HL-60 (cell line): ENCODE data around the gene NPR3.

Experiments used
- DNase-seq, 2 experiments: peaks; one replicate each; pipeline ENCODE4 v3.0.0-alpha.2; 2010 to 2020; ENCODE audit warnings: low read depth in 1 of 2, low spot score in 1 of 2
- H3K27ac ChIP-seq: fragments of 250-450 bp; sonication (Bioruptor Pico); replicated peaks from 2 replicates; pipeline ENCODE4 v1.5.1; 2020; ENCODE audit warnings: mild to moderate bottlenecking, moderate library complexity
- H3K27me3 ChIP-seq: fragments of 250-450 bp; sonication (Bioruptor Pico); 2 replicates; pipeline ENCODE4 v1.5.1; 2021; ENCODE audit warnings: mild to moderate bottlenecking, moderate library complexity; ENCODE audit not compliant: insufficient read depth, poor library complexity, severe bottlenecking
- H3K4me3 ChIP-seq: replicated peaks from 2 replicates; pipeline ENCODE4 v1.5.1; 2011; ENCODE audit warnings: mild to moderate bottlenecking, control low read depth, low read length; ENCODE audit not compliant: insufficient read depth
- CTCF ChIP-seq: IDR thresholded peaks from one replicate; pipeline ENCODE4 v1.5.1; 2011; ENCODE audit warnings: low read length, control low read depth, inconsistent platforms; ENCODE audit not compliant: insufficient read depth
- GABPA ChIP-seq: IDR thresholded peaks from 2 replicates; pipeline ENCODE4 v1.6.1; 2012; ENCODE audit warnings: low read depth
- POLR2AphosphoS5 ChIP-seq: IDR thresholded peaks from 2 replicates; pipeline ENCODE4 v1.6.1; 2012; ENCODE audit warnings: low read depth
- REST ChIP-seq: IDR thresholded peaks from 2 replicates; pipeline ENCODE4 v1.6.1; 2012; ENCODE audit warnings: low read depth; ENCODE audit not compliant: insufficient replicate concordance
- SPI1 ChIP-seq: IDR thresholded peaks from 2 replicates; pipeline ENCODE4 v1.6.1; 2012; ENCODE audit warnings: low read depth, mild to moderate bottlenecking, borderline replicate concordance

NPR3 gene

GRCh38 chr5:32680183-32680582, 30.9 kb upstream of the NPR3 start:
- H3K27ac ChIP-seq, result no peak overlapping the region
- TF ChIP-seq POLR2AphosphoS5, result no peak
- no peak for TF ChIP-seq REST
- TF ChIP-seq GABPA, result no peak
- no peak for TF ChIP-seq SPI1
- no peak for TF ChIP-seq CTCF
- H3K4me3 ChIP-seq, result no peak overlapping the region
- no peaks in the 10 kb centered on the region for H3K27me3 ChIP-seq
- no peak for DNase-seq

- Histone ChIP-seq H3K27ac (no peak overlapping the region), H3K27me3 (no peaks in the 10 kb centered on the region), H3K4me3 (no peak overlapping the region)
- no peak for DNase-seq
- TF ChIP-seq REST, result no peak
- TF ChIP-seq POLR2AphosphoS5, result no peak
- TF ChIP-seq SPI1, result no peak
- TF ChIP-seq GABPA, result no peak
- no peak for TF ChIP-seq CTCF
Observed at GRCh38 chr5:32683125-32683524, 28.0 kb upstream of the NPR3 start.

- no peak for DNase-seq
- no peak overlapping the region for H3K4me3 ChIP-seq
- no peak for TF ChIP-seq GABPA
- no peak for TF ChIP-seq SPI1
- TF ChIP-seq CTCF, result no peak
- no peak for TF ChIP-seq REST
- TF ChIP-seq POLR2AphosphoS5, result no peak
Observed at GRCh38 chr5:32684260-32684659, 26.9 kb upstream of the NPR3 start.

More at GRCh38 chr5:32684260-32684659, 26.9 kb upstream of the NPR3 start:
- Histone ChIP-seq H3K27me3 (no peaks in the 10 kb centered on the region), H3K27ac (no peak overlapping the region)
